Measurements from ENCODE around the gene CCL14. TPM values are rescaled to one million over a fixed set of nuclear protein-coding genes. Genes with fewer than 3 reads are reported as not detected.
"Not testable (repeated sequence)": the region's sequence is repeated elsewhere in the genome, so short reads cannot be mapped to it uniquely, and the experiment has no call there.

Gene CCL14
- not detected for total RNA-seq

DNA sequence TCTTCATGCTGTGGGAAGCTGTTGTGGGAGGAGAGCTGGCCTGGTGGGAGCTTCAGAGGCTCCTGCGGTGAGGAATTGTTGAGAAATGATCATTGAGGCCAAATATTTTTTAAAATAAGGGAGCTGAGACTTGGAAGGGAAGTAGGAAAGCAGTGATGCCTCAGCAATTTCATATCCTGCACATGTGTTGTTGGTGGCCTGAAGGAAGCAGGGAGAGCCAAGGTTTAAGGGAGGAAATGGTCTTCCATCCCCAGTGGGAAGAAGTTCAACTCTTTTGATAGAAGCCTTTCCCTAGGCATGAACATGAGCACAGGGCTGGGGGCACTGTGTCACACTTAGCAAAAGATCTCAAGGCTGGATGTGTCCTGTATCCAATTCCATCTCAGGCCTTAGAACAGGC is at the start of gene CCL14:
Gene CCL14, minus strand, starts transcription at position 87 of the 400 bp plus-strand sequence. Its CDS starts 80 bp downstream, at position 7.
- H3K4me1 Mint-ChIP-seq, result no peaks in the 10 kb centered on the region
- ATAC-seq (replicated peaks), result no peak

GRCh38 chr17:36036235-36036634 is 49.7 kb upstream of the CCL14 start:
- Mint-ChIP-seq H3K4me1 (no peaks in the 10 kb centered on the region), H3K36me3 (ENCODE audit: low read depth) (no peaks in the 10 kb centered on the region), H3K9me3 (no peaks in the 10 kb centered on the region), H3K27me3 (peaks cover 13% of the 10 kb centered on the region), H3K4me3 (no peak overlapping the region), H3K27ac (no peak overlapping the region)
- ATAC-seq (replicated peaks), result no peak

More for the DNA sequence above, at the start of gene CCL14:
- H3K4me3 Mint-ChIP-seq, result no peak within 1 kb of the TSS
- H3K9me3 Mint-ChIP-seq, result peaks cover 4% of the 10 kb centered on the region
- H3K27me3 Mint-ChIP-seq, result peaks cover 11% of the 10 kb centered on the region
- H3K36me3 Mint-ChIP-seq (ENCODE audit: low read depth), result no peaks in the 10 kb centered on the region
- H3K27ac Mint-ChIP-seq, result no peak within 1 kb of the TSS

DNA sequence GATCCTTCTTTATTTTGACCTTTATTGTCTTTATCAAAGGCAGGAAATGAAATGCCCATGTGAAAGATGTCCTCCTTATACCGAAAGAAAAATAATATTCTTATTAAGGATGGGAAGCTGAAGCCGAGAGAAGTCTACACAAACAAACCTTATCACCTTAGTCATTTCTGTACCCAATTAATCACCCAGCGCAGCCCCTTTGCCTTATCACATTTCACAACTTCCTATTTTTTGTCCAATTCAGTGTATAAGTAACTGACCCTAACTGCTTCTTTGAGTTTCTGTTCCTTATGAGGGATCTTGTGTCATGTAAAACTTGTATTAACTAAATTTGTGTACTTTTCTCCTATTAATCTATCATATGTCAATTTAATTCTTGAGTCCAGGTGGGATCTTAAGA is 47.6 kb upstream of the CCL14 start:
- Mint-ChIP-seq H3K4me1 (no peaks in the 10 kb centered on the region), H3K36me3 (ENCODE audit: low read depth) (no peaks in the 10 kb centered on the region), H3K27me3 (peaks cover 20% of the 10 kb centered on the region), H3K27ac (no peak overlapping the region), H3K9me3 (no peaks in the 10 kb centered on the region), H3K4me3 (no peak overlapping the region)
- ATAC-seq (replicated peaks), result no peak

- peaks cover 19% of the 10 kb centered on the region for H3K27me3 Mint-ChIP-seq
- no peak overlapping the region for H3K4me3 Mint-ChIP-seq
- H3K27ac Mint-ChIP-seq, result no peak overlapping the region
- no peaks in the 10 kb centered on the region for H3K9me3 Mint-ChIP-seq
- no peaks in the 10 kb centered on the region for H3K4me1 Mint-ChIP-seq
- no peaks in the 10 kb centered on the region for H3K36me3 Mint-ChIP-seq (ENCODE audit: low read depth)
- no peak for ATAC-seq (replicated peaks)
Measured at GRCh38 chr17:36030956-36031355, 44.4 kb upstream of the CCL14 start.

DNA sequence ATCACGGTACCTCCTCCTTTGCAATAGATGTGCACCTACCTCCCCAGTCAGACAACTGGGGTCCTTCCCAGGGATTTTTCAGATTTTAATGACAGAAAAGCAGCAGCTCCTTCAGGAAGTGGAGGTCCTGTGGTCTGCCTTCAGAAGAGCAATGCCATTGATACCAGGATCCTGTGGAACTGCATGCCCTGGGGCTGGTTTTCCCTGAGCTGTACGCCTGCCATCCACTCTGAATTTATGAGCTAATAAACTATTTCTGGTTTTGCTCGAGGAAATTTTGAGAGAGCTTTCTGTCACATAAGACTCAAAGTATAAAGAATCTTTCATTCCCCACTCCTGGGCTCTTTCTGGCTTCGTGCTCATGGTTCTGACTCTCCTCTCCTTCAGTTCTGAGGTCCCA is 41.2 kb upstream of the CCL14 start:
- H3K36me3 Mint-ChIP-seq (ENCODE audit: low read depth), result no peaks in the 10 kb centered on the region
- no peak for ATAC-seq (replicated peaks)
- no peaks in the 10 kb centered on the region for H3K4me1 Mint-ChIP-seq
- H3K9me3 Mint-ChIP-seq, result no peaks in the 10 kb centered on the region
- no peak overlapping the region for H3K4me3 Mint-ChIP-seq
- peaks cover 24% of the 10 kb centered on the region for H3K27me3 Mint-ChIP-seq
- H3K27ac Mint-ChIP-seq, result no peak overlapping the region

DNA sequence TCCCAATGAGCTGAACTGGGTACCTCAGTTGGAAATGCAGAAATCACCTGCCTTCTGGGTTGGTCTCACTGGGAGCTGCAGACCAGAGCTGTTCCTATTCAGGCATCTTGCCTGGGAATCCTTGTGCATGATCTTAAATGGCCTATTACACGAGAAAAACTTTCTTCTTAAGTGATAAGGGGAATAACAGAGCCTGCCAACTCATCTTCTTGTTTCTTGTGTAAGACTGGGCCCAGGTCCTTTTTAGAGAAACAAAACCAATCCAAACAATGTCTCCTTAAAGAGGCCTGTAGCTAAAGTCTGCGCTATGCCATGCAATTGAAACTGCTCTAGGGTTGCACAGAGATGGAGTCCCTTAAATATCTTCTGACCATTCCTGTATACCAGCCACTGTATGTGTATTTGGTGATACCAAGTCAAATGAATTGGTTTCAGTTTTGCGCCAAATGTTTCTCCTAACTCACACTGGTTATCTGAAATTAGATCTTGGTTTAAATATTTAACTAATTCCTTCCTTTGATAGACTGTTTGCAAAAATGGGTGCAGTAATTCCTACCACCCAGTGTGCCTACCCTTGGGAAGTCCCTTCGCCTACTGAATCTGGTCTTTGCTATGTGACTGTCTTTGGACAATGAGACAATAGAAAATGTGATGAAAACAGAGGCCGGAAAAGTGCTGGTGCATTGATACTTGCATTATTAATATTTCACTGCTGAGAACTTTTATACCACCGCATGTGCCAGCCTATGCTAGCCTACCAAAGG is 37.8 kb upstream of the CCL14 start:
- Mint-ChIP-seq H3K27me3 (peaks cover 46% of the 10 kb centered on the region), H3K4me3 (no peak overlapping the region), H3K9me3 (no peaks in the 10 kb centered on the region), H3K36me3 (ENCODE audit: low read depth) (no peaks in the 10 kb centered on the region), H3K4me1 (no peaks in the 10 kb centered on the region), H3K27ac (no peak overlapping the region)
- no peak for ATAC-seq (replicated peaks)

GRCh38 chr17:36019423-36019822 is 32.9 kb upstream of the CCL14 start:
- Mint-ChIP-seq H3K27me3 (peaks cover 53% of the 10 kb centered on the region), H3K36me3 (ENCODE audit: low read depth) (no peaks in the 10 kb centered on the region), H3K27ac (no peak overlapping the region), H3K9me3 (no peaks in the 10 kb centered on the region), H3K4me3 (no peak overlapping the region), H3K4me1 (no peaks in the 10 kb centered on the region)
- ATAC-seq (replicated peaks), result no peak

GRCh38 chr17:36017799-36018198 is 31.3 kb upstream of the CCL14 start, which contains the start of gene CCL23:
Gene CCL23 (minus strand): TSS chr17:36017972. CDS start chr17:36017897, 75 bp downstream.
- Mint-ChIP-seq H3K36me3 (ENCODE audit: low read depth) (no peaks in the 10 kb centered on the region), H3K4me3 (no peak within 1 kb of the TSS), H3K27me3 (peaks cover 50% of the 10 kb centered on the region), H3K9me3 (no peaks in the 10 kb centered on the region), H3K4me1 (no peaks in the 10 kb centered on the region), H3K27ac (no peak within 1 kb of the TSS)
- no peak for ATAC-seq (replicated peaks)

DNA sequence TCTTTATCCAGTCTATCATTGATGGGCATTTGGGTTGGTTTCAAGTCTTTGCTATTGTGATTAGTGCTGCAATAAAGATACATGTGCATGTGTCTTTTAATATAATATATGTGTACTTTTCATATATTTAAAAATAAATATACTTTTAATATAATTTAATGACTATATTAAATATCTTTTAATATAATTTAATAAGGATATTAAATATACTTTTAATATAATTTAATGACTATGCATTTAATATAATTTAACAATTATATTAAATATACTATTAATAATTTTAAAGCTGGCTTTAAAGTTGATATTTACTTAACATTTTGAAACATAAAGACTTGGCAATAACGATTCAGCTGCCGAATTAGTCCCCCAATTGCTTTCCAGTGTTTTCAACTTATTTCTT is 30.0 kb upstream of the CCL14 start:
- no peaks in the 10 kb centered on the region for H3K36me3 Mint-ChIP-seq (ENCODE audit: low read depth)
- peaks cover 41% of the 10 kb centered on the region for H3K27me3 Mint-ChIP-seq
- no peaks in the 10 kb centered on the region for H3K4me1 Mint-ChIP-seq
- no peaks in the 10 kb centered on the region for H3K9me3 Mint-ChIP-seq
- no peak for ATAC-seq (replicated peaks)
- no peak overlapping the region for H3K27ac Mint-ChIP-seq
- H3K4me3 Mint-ChIP-seq, result no peak overlapping the region

- ATAC-seq (replicated peaks); H3K27ac Mint-ChIP-seq; H3K36me3 Mint-ChIP-seq (ENCODE audit: low read depth); H3K9me3 Mint-ChIP-seq; H3K4me3 Mint-ChIP-seq; H3K4me1 Mint-ChIP-seq: not testable (repeated sequence)
- peaks cover 35% of the 10 kb centered on the region for H3K27me3 Mint-ChIP-seq
Measured at GRCh38 chr17:36015895-36016294, 29.4 kb upstream of the CCL14 start.

- H3K4me3 Mint-ChIP-seq, result no peak overlapping the region
- ATAC-seq (replicated peaks), result no peak
- peaks cover 25% of the 10 kb centered on the region for H3K27me3 Mint-ChIP-seq
- H3K9me3 Mint-ChIP-seq, result no peaks in the 10 kb centered on the region
- H3K27ac Mint-ChIP-seq, result no peak overlapping the region
- H3K4me1 Mint-ChIP-seq, result no peaks in the 10 kb centered on the region
- no peaks in the 10 kb centered on the region for H3K36me3 Mint-ChIP-seq (ENCODE audit: low read depth)
Measured at GRCh38 chr17:36014946-36015345, 28.4 kb upstream of the CCL14 start.

- Mint-ChIP-seq H3K4me1 (no peaks in the 10 kb centered on the region), H3K27ac (no peak overlapping the region), H3K9me3 (no peaks in the 10 kb centered on the region), H3K4me3 (no peak overlapping the region), H3K36me3 (ENCODE audit: low read depth) (no peaks in the 10 kb centered on the region), H3K27me3 (peaks cover 3% of the 10 kb centered on the region)
- ATAC-seq (replicated peaks), result no peak
Measured at GRCh38 chr17:36011201-36011600, 24.7 kb upstream of the CCL14 start.

- no peak overlapping the region for H3K27ac Mint-ChIP-seq
- no peaks in the 10 kb centered on the region for H3K36me3 Mint-ChIP-seq (ENCODE audit: low read depth)
- no peaks in the 10 kb centered on the region for H3K9me3 Mint-ChIP-seq
- H3K27me3 Mint-ChIP-seq, result peaks cover 1% of the 10 kb centered on the region
- H3K4me3 Mint-ChIP-seq, result no peak overlapping the region
- ATAC-seq (replicated peaks), result no peak
- H3K4me1 Mint-ChIP-seq, result no peaks in the 10 kb centered on the region
Measured at GRCh38 chr17:36008998-36009665, 22.6 kb upstream of the CCL14 start.

GRCh38 chr17:36004594-36005108 is 18.1 kb upstream of the CCL14 start:
- Mint-ChIP-seq H3K4me3 (no peak overlapping the region), H3K4me1 (no peaks in the 10 kb centered on the region), H3K27ac (no peak overlapping the region), H3K27me3 (peaks cover 6% of the 10 kb centered on the region), H3K36me3 (ENCODE audit: low read depth) (no peaks in the 10 kb centered on the region), H3K9me3 (no peaks in the 10 kb centered on the region)
- no peak for ATAC-seq (replicated peaks)

GRCh38 chr17:36002631-36003030 is 16.1 kb upstream of the CCL14 start:
- H3K36me3 Mint-ChIP-seq (ENCODE audit: low read depth), result no peaks in the 10 kb centered on the region
- H3K4me1 Mint-ChIP-seq, result no peaks in the 10 kb centered on the region
- no peak overlapping the region for H3K4me3 Mint-ChIP-seq
- H3K9me3 Mint-ChIP-seq, result no peaks in the 10 kb centered on the region
- no peak overlapping the region for H3K27ac Mint-ChIP-seq
- no peak for ATAC-seq (replicated peaks)
- H3K27me3 Mint-ChIP-seq, result peaks cover 12% of the 10 kb centered on the region

Measured in activated T-helper 17 cell treated with anti-CD3 and anti-CD28 coated beads, Interleukin-2, amount 50 U/mL, for 72 hours (primary cell).